CD4-positive, alpha-beta T cell treated with Interleukin-15 for 1 hour (primary cell): ENCODE measurements around the gene FA2H.
"Not testable (repeated sequence)": the region's sequence is repeated elsewhere in the genome, so short reads cannot be mapped to it uniquely, and the experiment has no call there.

Source experiments
- DNase-seq: peaks from one replicate; pipeline ENCODE4 v3.0.0-alpha.2; 2020

The FA2H gene

GRCh38 chr16:74769586-74770190, 4.9 kb downstream of the FA2H start:
- DNase-seq, result no peak

- no peak for DNase-seq
Observed at GRCh38 chr16:74768239-74768638, 6.4 kb downstream of the FA2H start.

GRCh38 chr16:74767749-74768148, 6.9 kb downstream of the FA2H start:
- no peak for DNase-seq

GRCh38 chr16:74766729-74767128, 7.9 kb downstream of the FA2H start:
- no peak for DNase-seq

GRCh38 chr16:74764184-74764583, 10.4 kb downstream of the FA2H start:
- DNase-seq, result not testable (repeated sequence)

- no peak for DNase-seq
Observed at GRCh38 chr16:74761665-74762064, 13.0 kb downstream of the FA2H start.

- no peak for DNase-seq
Observed at GRCh38 chr16:74760007-74760767, 14.4 kb downstream of the FA2H start.

GRCh38 chr16:74759564-74759963, 15.1 kb downstream of the FA2H start:
- no peak for DNase-seq

- DNase-seq, result no peak
Observed at GRCh38 chr16:74758801-74759200, 15.8 kb downstream of the FA2H start.

- no peak for DNase-seq
Observed at GRCh38 chr16:74757349-74757748, 17.3 kb downstream of the FA2H start.

GRCh38 chr16:74756203-74756602, 18.4 kb downstream of the FA2H start:
- DNase-seq, result no peak

GRCh38 chr16:74753180-74753579, 21.4 kb downstream of the FA2H start:
- no peak for DNase-seq

- DNase-seq, result no peak
Observed at GRCh38 chr16:74752756-74753155, 21.9 kb downstream of the FA2H start.

GRCh38 chr16:74752258-74752657, 22.4 kb downstream of the FA2H start:
- DNase-seq, result no peak

- DNase-seq, result no peak
Observed at GRCh38 chr16:74751658-74752057, 23.0 kb downstream of the FA2H start.

GRCh38 chr16:74749291-74750055, 25.1 kb downstream of the FA2H start:
- no peak for DNase-seq

- DNase-seq, result no peak
Observed at GRCh38 chr16:74748616-74749026, 26.0 kb downstream of the FA2H start.

GRCh38 chr16:74747716-74748615, 26.7 kb downstream of the FA2H start:
- no peak for DNase-seq

GRCh38 chr16:74745926-74746325, 28.7 kb downstream of the FA2H start:
- no peak for DNase-seq

GRCh38 chr16:74745109-74745615, 29.5 kb downstream of the FA2H start:
- no peak for DNase-seq

- DNase-seq, result no peak
Observed at GRCh38 chr16:74744566-74744965, 30.1 kb downstream of the FA2H start.

GRCh38 chr16:74743668-74744299, 30.8 kb downstream of the FA2H start:
- DNase-seq, result no peak
